ENCODE measurements around the gene PCGF5.

PCGF5 gene

DNA sequence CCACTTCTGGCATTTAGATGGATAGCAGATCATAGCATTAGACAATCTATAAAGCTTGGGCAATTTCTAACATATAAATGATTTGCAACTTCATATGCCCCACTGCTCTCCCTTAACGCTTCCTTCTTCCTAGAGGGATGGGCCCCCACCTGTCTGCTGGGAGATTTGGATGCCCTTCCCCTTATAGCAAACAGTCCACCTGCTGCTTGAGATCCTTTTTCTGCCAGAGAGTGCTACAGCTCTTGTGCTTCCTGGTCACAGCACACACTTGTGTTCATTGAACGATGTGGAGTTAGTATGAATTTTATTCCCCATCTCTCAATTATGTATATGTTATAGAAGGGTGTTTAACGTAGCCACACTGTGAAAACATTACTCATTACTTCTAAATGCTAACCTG, 10.4 kb upstream of the PCGF5 start:
- ChIA-PET POLR2A (interaction anchor here (1.0 kb wide), 1 partner anchor 11 kb away, joined by 4 read pairs; the partner anchor contains the start of gene PCGF5), CTCF (interaction anchor here (1.0 kb wide), 1 partner anchor 204 kb away, joined by 4 read pairs; no protein-coding TSS in a partner anchor)
- Histone ChIP-seq H3K36me3 (ENCODE audit: control insufficient read depth in 2 of 2, insufficient read depth in 1 of 2, low read length in 2 of 2) (no peaks in the 10 kb centered on the region), H3K27ac (ENCODE audit: extremely low read depth, low read depth, low read length) (no peak overlapping the region), H3K9me3 (ENCODE audit: control insufficient read depth, insufficient read depth, low read depth, low read length) (no peaks in the 10 kb centered on the region), H3K4me3 (ENCODE audit: low read depth, low read length) (no peak overlapping the region), H3K4me1 (ENCODE audit: control insufficient read depth, insufficient read depth, low read length) (peaks cover 5% of the 10 kb centered on the region; the same call in 1 of the 2 replicates)
- TF ChIP-seq SCRT2 (tag by site-specific recombination; IDR thresholded peaks at IDR 0.05): peak; percentile 60
- no peak for TF ChIP-seq ZNF561 (tag by site-specific recombination; IDR thresholded peaks at IDR 0.05; ENCODE audit: borderline replicate concordance)

DNA sequence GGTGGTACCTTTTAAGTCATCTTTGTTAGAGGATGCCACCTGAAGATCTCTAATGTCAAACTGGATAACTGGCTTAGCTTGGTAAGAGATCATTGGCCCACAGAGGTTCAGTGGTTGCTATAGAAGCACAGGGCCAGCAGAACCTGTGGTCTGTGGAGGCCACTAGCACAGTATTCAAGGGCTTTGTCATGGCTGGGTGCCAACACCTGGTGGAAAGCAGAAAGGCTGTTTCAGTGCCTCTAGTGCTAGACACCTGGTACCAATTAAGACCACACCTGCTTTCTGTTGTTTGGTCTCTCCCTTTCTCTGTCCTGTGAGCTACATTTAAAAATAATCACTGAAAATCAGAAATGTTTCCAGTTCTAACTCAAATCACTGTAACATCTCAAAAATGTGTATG, 10.0 kb upstream of the PCGF5 start:
- no peaks in the 10 kb centered on the region for H3K9me3 ChIP-seq (ENCODE audit: control insufficient read depth, insufficient read depth, low read depth, low read length)
- TF ChIP-seq, protein P1, sequence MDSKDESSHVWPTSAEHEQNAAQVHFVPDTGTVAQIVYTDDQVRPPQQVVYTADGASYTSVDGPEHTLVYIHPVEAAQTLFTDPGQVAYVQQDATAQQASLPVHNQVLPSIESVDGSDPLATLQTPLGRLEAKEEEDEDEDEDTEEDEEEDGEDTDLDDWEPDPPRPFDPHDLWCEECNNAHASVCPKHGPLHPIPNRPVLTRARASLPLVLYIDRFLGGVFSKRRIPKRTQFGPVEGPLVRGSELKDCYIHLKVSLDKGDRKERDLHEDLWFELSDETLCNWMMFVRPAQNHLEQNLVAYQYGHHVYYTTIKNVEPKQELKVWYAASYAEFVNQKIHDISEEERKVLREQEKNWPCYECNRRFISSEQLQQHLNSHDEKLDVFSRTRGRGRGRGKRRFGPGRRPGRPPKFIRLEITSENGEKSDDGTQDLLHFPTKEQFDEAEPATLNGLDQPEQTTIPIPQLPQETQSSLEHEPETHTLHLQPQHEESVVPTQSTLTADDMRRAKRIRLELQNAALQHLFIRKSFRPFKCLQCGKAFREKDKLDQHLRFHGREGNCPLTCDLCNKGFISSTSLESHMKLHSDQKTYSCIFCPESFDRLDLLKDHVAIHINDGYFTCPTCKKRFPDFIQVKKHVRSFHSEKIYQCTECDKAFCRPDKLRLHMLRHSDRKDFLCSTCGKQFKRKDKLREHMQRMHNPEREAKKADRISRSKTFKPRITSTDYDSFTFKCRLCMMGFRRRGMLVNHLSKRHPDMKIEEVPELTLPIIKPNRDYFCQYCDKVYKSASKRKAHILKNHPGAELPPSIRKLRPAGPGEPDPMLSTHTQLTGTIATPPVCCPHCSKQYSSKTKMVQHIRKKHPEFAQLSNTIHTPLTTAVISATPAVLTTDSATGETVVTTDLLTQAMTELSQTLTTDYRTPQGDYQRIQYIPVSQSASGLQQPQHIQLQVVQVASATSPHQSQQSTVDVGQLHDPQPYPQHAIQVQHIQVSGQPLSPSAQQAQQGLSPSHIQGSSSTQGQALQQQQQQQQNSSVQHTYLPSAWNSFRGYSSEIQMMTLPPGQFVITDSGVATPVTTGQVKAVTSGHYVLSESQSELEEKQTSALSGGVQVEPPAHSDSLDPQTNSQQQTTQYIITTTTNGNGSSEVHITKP (tag by site-specific recombination; IDR thresholded peaks at IDR 0.05): peak; percentile 63
- TF ChIP-seq, protein P2, sequence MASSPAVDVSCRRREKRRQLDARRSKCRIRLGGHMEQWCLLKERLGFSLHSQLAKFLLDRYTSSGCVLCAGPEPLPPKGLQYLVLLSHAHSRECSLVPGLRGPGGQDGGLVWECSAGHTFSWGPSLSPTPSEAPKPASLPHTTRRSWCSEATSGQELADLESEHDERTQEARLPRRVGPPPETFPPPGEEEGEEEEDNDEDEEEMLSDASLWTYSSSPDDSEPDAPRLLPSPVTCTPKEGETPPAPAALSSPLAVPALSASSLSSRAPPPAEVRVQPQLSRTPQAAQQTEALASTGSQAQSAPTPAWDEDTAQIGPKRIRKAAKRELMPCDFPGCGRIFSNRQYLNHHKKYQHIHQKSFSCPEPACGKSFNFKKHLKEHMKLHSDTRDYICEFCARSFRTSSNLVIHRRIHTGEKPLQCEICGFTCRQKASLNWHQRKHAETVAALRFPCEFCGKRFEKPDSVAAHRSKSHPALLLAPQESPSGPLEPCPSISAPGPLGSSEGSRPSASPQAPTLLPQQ (tag by site-specific recombination; IDR thresholded peaks at IDR 0.05): no peak
- H3K36me3 ChIP-seq (ENCODE audit: control insufficient read depth in 2 of 2, insufficient read depth in 1 of 2, low read length in 2 of 2): no peaks in the 10 kb centered on the region
- ChIA-PET CTCF (interaction anchor here (0.6 to 1.0 kb wide), 3 partner anchors 9 to 204 kb away, joined by 4 read pairs; no protein-coding TSS in a partner anchor), POLR2A (interaction anchor here (1.0 kb wide), 1 partner anchor 10 kb away, joined by 4 read pairs; the partner anchor contains the start of gene PCGF5)
- no peak overlapping the region for H3K27ac ChIP-seq (ENCODE audit: extremely low read depth, low read depth, low read length)
- peaks cover 5% of the 10 kb centered on the region; the same call in 1 of the 2 replicates for H3K4me1 ChIP-seq (ENCODE audit: control insufficient read depth, insufficient read depth, low read length)
- no peak overlapping the region for H3K4me3 ChIP-seq (ENCODE audit: low read depth, low read length)

DNA sequence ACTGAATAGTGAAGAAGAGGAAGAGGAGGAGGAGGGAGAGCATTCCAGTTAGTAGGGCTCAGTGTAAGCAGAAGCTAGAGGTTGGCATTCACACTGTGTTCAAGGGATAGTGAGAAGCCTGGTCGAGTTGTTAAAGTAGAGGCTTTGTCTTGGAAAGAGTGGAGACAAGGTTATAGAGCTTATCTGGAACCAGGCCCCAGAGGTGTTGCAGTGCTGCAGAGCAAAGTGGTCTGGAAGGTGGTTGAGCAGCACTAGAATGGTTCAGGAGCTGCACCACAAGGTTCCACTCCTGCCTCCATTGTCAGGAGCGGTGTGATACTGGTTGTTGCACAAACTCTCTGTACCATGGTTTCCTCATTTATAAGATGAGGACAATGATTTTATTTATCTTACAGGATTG, 8.8 kb upstream of the PCGF5 start:
- POLR2A ChIA-PET: no interaction called here
- Histone ChIP-seq H3K9me3 (ENCODE audit: control insufficient read depth, insufficient read depth, low read depth, low read length) (no peaks in the 10 kb centered on the region), H3K4me3 (ENCODE audit: low read depth, low read length) (no peak overlapping the region), H3K4me1 (ENCODE audit: control insufficient read depth, insufficient read depth, low read length) (peaks cover 5% of the 10 kb centered on the region; the same call in 1 of the 2 replicates), H3K27ac (ENCODE audit: extremely low read depth, low read depth, low read length) (no peak overlapping the region), H3K36me3 (ENCODE audit: control insufficient read depth in 2 of 2, insufficient read depth in 1 of 2, low read length in 2 of 2) (no peaks in the 10 kb centered on the region)
- CTCF ChIA-PET: interaction anchor here (0.6 to 0.9 kb wide), 4 partner anchors 10 to 346 kb away, joined by 3 to 4 read pairs (median 4); no protein-coding TSS in a partner anchor
- TF ChIP-seq, protein P3, sequence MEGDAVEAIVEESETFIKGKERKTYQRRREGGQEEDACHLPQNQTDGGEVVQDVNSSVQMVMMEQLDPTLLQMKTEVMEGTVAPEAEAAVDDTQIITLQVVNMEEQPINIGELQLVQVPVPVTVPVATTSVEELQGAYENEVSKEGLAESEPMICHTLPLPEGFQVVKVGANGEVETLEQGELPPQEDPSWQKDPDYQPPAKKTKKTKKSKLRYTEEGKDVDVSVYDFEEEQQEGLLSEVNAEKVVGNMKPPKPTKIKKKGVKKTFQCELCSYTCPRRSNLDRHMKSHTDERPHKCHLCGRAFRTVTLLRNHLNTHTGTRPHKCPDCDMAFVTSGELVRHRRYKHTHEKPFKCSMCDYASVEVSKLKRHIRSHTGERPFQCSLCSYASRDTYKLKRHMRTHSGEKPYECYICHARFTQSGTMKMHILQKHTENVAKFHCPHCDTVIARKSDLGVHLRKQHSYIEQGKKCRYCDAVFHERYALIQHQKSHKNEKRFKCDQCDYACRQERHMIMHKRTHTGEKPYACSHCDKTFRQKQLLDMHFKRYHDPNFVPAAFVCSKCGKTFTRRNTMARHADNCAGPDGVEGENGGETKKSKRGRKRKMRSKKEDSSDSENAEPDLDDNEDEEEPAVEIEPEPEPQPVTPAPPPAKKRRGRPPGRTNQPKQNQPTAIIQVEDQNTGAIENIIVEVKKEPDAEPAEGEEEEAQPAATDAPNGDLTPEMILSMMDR (tag by site-specific recombination; IDR thresholded peaks at IDR 0.05): no peak
- TF ChIP-seq MEIS1 (CRISPR knock-in tag; IDR thresholded peaks at IDR 0.05; ENCODE audit: borderline replicate concordance): no peak
- no peak for TF ChIP-seq ZNF530 (tag by site-specific recombination; IDR thresholded peaks at IDR 0.05; ENCODE audit: low read depth)
- TF ChIP-seq ZNF843 (tag by site-specific recombination; IDR thresholded peaks at IDR 0.05): no peak
- TF ChIP-seq, protein P4, sequence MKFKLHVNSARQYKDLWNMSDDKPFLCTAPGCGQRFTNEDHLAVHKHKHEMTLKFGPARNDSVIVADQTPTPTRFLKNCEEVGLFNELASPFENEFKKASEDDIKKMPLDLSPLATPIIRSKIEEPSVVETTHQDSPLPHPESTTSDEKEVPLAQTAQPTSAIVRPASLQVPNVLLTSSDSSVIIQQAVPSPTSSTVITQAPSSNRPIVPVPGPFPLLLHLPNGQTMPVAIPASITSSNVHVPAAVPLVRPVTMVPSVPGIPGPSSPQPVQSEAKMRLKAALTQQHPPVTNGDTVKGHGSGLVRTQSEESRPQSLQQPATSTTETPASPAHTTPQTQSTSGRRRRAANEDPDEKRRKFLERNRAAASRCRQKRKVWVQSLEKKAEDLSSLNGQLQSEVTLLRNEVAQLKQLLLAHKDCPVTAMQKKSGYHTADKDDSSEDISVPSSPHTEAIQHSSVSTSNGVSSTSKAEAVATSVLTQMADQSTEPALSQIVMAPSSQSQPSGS (tag by site-specific recombination; IDR thresholded peaks at IDR 0.05; ENCODE audit: low read depth): no peak
- TF ChIP-seq ZNF132 (tag by site-specific recombination; IDR thresholded peaks at IDR 0.05; ENCODE audit: borderline replicate concordance): no peak
- TF ChIP-seq ZNF175 (tag by site-specific recombination; IDR thresholded peaks at IDR 0.05): no peak
- TF ChIP-seq, protein P5, sequence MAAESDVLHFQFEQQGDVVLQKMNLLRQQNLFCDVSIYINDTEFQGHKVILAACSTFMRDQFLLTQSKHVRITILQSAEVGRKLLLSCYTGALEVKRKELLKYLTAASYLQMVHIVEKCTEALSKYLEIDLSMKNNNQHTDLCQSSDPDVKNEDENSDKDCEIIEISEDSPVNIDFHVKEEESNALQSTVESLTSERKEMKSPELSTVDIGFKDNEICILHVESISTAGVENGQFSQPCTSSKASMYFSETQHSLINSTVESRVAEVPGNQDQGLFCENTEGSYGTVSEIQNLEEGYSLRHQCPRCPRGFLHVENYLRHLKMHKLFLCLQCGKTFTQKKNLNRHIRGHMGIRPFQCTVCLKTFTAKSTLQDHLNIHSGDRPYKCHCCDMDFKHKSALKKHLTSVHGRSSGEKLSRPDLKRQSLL (tag by site-specific recombination; IDR thresholded peaks at IDR 0.05): peak; percentile 75
- no peak for TF ChIP-seq ZNF621 (tag by site-specific recombination; IDR thresholded peaks at IDR 0.05)
- peak; percentile 70; the same call in 1 of the 2 replicates for TF ChIP-seq ZNF600 (tag by site-specific recombination; IDR thresholded peaks at IDR 0.05)
- TF ChIP-seq, protein P6, sequence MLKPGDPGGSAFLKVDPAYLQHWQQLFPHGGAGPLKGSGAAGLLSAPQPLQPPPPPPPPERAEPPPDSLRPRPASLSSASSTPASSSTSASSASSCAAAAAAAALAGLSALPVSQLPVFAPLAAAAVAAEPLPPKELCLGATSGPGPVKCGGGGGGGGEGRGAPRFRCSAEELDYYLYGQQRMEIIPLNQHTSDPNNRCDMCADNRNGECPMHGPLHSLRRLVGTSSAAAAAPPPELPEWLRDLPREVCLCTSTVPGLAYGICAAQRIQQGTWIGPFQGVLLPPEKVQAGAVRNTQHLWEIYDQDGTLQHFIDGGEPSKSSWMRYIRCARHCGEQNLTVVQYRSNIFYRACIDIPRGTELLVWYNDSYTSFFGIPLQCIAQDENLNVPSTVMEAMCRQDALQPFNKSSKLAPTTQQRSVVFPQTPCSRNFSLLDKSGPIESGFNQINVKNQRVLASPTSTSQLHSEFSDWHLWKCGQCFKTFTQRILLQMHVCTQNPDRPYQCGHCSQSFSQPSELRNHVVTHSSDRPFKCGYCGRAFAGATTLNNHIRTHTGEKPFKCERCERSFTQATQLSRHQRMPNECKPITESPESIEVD (tag by site-specific recombination; IDR thresholded peaks at IDR 0.05): no peak
- TF ChIP-seq, protein P7, sequence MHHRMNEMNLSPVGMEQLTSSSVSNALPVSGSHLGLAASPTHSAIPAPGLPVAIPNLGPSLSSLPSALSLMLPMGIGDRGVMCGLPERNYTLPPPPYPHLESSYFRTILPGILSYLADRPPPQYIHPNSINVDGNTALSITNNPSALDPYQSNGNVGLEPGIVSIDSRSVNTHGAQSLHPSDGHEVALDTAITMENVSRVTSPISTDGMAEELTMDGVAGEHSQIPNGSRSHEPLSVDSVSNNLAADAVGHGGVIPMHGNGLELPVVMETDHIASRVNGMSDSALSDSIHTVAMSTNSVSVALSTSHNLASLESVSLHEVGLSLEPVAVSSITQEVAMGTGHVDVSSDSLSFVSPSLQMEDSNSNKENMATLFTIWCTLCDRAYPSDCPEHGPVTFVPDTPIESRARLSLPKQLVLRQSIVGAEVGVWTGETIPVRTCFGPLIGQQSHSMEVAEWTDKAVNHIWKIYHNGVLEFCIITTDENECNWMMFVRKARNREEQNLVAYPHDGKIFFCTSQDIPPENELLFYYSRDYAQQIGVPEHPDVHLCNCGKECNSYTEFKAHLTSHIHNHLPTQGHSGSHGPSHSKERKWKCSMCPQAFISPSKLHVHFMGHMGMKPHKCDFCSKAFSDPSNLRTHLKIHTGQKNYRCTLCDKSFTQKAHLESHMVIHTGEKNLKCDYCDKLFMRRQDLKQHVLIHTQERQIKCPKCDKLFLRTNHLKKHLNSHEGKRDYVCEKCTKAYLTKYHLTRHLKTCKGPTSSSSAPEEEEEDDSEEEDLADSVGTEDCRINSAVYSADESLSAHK (tag by site-specific recombination; IDR thresholded peaks at IDR 0.05): no peak

Data from HEK293 (cell line).